ENCODE results near the gene FAM221B. TPM values are rescaled to one million over a fixed set of nuclear protein-coding genes. Genes with fewer than 3 reads are reported as not detected.

FAM221B gene
- total and polyA plus RNA-seq, 9 of the 15 experiments (the other 6 are each of a cell fraction or from before 2014, with no cell fraction given), result 0.01 TPM; not detected in 8

DNA sequence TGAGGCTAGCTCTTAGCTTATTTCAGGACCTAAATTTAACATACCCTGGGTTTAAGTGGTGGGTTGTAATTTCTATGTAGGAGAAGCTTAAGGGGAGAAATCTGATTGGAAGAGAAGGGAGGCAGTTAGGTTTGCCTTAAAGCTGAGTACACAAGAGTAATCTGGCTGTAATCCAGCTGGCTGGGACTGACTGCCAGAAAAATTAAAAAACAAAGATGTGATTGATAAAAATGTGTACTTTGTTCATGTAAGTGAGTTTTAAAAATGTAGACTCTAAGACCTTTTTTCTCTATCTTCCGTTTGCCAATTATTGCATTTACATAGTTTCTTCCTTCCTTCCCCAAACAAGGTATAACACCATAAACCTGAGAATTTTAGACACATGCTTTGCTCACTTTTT lies 57.0 kb downstream of the FAM221B start (continued):
- TF ChIP-seq DPF2 (IDR thresholded peaks at IDR 0.05) (0 out of 2 replicates have a peak, but pooled peaks have one; percentile 17), ZNF589 (CRISPR knock-in tag; IDR thresholded peaks at IDR 0.05; ENCODE audit: low read depth) (no peak), SRF (CRISPR knock-in tag; IDR thresholded peaks at IDR 0.05) (no peak), FOXA1 (IDR thresholded peaks at IDR 0.05; ENCODE audit: borderline replicate concordance) (0 out of 2 replicates have a peak, but pooled peaks have one; percentile 26), DIDO1 (tag; IDR thresholded peaks at IDR 0.05; ENCODE audit: low read depth) (no peak), JUND (IDR thresholded peaks at IDR 0.05; ENCODE audit: borderline replicate concordance, low read depth, low read length) (no peak), JUND (tag; IDR thresholded peaks at IDR 0.05; ENCODE audit: borderline replicate concordance, low read depth, low read length) (no peak), SMARCA4 (IDR thresholded peaks at IDR 0.05) (0 out of 2 replicates have a peak, but pooled peaks have one; percentile 21), NFIC (IDR thresholded peaks at IDR 0.05) (peak; percentile 76), ZNF584 (CRISPR knock-in tag; IDR thresholded peaks at IDR 0.05; ENCODE audit: low read depth) (no peak)
- TF ChIP-seq, protein P1, sequence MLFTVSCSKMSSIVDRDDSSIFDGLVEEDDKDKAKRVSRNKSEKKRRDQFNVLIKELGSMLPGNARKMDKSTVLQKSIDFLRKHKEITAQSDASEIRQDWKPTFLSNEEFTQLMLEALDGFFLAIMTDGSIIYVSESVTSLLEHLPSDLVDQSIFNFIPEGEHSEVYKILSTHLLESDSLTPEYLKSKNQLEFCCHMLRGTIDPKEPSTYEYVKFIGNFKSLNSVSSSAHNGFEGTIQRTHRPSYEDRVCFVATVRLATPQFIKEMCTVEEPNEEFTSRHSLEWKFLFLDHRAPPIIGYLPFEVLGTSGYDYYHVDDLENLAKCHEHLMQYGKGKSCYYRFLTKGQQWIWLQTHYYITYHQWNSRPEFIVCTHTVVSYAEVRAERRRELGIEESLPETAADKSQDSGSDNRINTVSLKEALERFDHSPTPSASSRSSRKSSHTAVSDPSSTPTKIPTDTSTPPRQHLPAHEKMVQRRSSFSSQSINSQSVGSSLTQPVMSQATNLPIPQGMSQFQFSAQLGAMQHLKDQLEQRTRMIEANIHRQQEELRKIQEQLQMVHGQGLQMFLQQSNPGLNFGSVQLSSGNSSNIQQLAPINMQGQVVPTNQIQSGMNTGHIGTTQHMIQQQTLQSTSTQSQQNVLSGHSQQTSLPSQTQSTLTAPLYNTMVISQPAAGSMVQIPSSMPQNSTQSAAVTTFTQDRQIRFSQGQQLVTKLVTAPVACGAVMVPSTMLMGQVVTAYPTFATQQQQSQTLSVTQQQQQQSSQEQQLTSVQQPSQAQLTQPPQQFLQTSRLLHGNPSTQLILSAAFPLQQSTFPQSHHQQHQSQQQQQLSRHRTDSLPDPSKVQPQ (CRISPR knock-in tag; IDR thresholded peaks at IDR 0.05; ENCODE audit: borderline replicate concordance), result no peak
- TF ChIP-seq, protein P2, sequence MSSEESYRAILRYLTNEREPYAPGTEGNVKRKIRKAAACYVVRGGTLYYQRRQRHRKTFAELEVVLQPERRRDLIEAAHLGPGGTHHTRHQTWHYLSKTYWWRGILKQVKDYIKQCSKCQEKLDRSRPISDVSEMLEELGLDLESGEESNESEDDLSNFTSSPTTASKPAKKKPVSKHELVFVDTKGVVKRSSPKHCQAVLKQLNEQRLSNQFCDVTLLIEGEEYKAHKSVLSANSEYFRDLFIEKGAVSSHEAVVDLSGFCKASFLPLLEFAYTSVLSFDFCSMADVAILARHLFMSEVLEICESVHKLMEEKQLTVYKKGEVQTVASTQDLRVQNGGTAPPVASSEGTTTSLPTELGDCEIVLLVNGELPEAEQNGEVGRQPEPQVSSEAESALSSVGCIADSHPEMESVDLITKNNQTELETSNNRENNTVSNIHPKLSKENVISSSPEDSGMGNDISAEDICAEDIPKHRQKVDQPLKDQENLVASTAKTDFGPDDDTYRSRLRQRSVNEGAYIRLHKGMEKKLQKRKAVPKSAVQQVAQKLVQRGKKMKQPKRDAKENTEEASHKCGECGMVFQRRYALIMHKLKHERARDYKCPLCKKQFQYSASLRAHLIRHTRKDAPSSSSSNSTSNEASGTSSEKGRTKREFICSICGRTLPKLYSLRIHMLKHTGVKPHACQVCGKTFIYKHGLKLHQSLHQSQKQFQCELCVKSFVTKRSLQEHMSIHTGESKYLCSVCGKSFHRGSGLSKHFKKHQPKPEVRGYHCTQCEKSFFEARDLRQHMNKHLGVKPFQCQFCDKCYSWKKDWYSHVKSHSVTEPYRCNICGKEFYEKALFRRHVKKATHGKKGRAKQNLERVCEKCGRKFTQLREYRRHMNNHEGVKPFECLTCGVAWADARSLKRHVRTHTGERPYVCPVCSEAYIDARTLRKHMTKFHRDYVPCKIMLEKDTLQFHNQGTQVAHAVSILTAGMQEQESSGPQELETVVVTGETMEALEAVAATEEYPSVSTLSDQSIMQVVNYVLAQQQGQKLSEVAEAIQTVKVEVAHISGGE (CRISPR knock-in tag; IDR thresholded peaks at IDR 0.05), result no peak
- TF ChIP-seq, protein P3, sequence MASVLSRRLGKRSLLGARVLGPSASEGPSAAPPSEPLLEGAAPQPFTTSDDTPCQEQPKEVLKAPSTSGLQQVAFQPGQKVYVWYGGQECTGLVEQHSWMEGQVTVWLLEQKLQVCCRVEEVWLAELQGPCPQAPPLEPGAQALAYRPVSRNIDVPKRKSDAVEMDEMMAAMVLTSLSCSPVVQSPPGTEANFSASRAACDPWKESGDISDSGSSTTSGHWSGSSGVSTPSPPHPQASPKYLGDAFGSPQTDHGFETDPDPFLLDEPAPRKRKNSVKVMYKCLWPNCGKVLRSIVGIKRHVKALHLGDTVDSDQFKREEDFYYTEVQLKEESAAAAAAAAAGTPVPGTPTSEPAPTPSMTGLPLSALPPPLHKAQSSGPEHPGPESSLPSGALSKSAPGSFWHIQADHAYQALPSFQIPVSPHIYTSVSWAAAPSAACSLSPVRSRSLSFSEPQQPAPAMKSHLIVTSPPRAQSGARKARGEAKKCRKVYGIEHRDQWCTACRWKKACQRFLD (CRISPR knock-in tag; IDR thresholded peaks at IDR 0.05), result no peak
- TF ChIP-seq, protein P4, sequence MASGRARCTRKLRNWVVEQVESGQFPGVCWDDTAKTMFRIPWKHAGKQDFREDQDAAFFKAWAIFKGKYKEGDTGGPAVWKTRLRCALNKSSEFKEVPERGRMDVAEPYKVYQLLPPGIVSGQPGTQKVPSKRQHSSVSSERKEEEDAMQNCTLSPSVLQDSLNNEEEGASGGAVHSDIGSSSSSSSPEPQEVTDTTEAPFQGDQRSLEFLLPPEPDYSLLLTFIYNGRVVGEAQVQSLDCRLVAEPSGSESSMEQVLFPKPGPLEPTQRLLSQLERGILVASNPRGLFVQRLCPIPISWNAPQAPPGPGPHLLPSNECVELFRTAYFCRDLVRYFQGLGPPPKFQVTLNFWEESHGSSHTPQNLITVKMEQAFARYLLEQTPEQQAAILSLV (tag; IDR thresholded peaks at IDR 0.05), result no peak

All from K562 (cell line).